ENCODE results near the gene DAB2IP.
"Not testable (repeated sequence)": the region's sequence is repeated elsewhere in the genome, so short reads cannot be mapped to it uniquely, and the experiment has no call there.

DAB2IP gene

GRCh38 chr9:121642758-121643157 is 8.7 kb upstream of the DAB2IP start:
- Histone ChIP-seq H3K27ac (ENCODE audit: low read depth, low read length) (no peak overlapping the region), H3K4me1 (ENCODE audit: control insufficient read depth, low read length) (peaks cover 16% of the 10 kb centered on the region), H3F3A (ENCODE audit: control insufficient read depth, insufficient read depth) (no peaks in the 10 kb centered on the region), H3K4me3 (ENCODE audit: low read length) (no peak overlapping the region), H3K79me2 (ENCODE audit: control insufficient read depth, low read length) (no peaks in the 10 kb centered on the region), H3K27me3 (ENCODE audit: control insufficient read depth, low read length) (peaks cover 6% of the 10 kb centered on the region; the same call in 1 of the 2 replicates), H3K4me2 (ENCODE audit: low read length) (no peak overlapping the region), H3K9me3 (ENCODE audit: control insufficient read depth, insufficient read depth, low read length) (no peaks in the 10 kb centered on the region), H3K36me3 (ENCODE audit: control insufficient read depth, low read length) (no peaks in the 10 kb centered on the region), H3K9me2 (replicated peaks; ENCODE audit: control insufficient read depth, low read length) (no peaks in the 10 kb centered on the region), H4K20me1 (ENCODE audit: control insufficient read depth, insufficient read depth, low read depth, low read length) (no peaks in the 10 kb centered on the region)
- TF ChIP-seq CTCF (IDR thresholded peaks at IDR 0.05; ENCODE audit: low read depth, low read length, poor library complexity, severe bottlenecking): no peak
- no peak for TF ChIP-seq EZH2phosphoT487 (IDR thresholded peaks at IDR 0.05; ENCODE audit: borderline replicate concordance, low read length)

- H3K79me2 ChIP-seq (ENCODE audit: control insufficient read depth, low read length): no peaks in the 10 kb centered on the region
- H3K27me3 ChIP-seq (ENCODE audit: control insufficient read depth, low read length): peaks cover 6% of the 10 kb centered on the region; the same call in 1 of the 2 replicates
- H3K4me1 ChIP-seq (ENCODE audit: control insufficient read depth, low read length): peaks cover 16% of the 10 kb centered on the region
- no peak overlapping the region for H3K27ac ChIP-seq (ENCODE audit: low read depth, low read length)
- H3K4me3 ChIP-seq (ENCODE audit: low read length): no peak overlapping the region
- no peaks in the 10 kb centered on the region for H3K36me3 ChIP-seq (ENCODE audit: control insufficient read depth, low read length)
- H3K4me2 ChIP-seq (ENCODE audit: low read length): no peak overlapping the region
- TF ChIP-seq EZH2phosphoT487 (IDR thresholded peaks at IDR 0.05; ENCODE audit: borderline replicate concordance, low read length) (no peak), CTCF (IDR thresholded peaks at IDR 0.05; ENCODE audit: low read depth, low read length, poor library complexity, severe bottlenecking) (no peak)
- H3K9me3 ChIP-seq (ENCODE audit: control insufficient read depth, insufficient read depth, low read length): no peaks in the 10 kb centered on the region
- H3K9me2 ChIP-seq (replicated peaks; ENCODE audit: control insufficient read depth, low read length): no peaks in the 10 kb centered on the region
- H3F3A ChIP-seq (ENCODE audit: control insufficient read depth, insufficient read depth): no peaks in the 10 kb centered on the region
- no peaks in the 10 kb centered on the region for H4K20me1 ChIP-seq (ENCODE audit: control insufficient read depth, insufficient read depth, low read depth, low read length)
Measured at GRCh38 chr9:121643473-121643872, 8.0 kb upstream of the DAB2IP start.

GRCh38 chr9:121644040-121644439 is 7.4 kb upstream of the DAB2IP start:
- H3K4me1 ChIP-seq (ENCODE audit: control insufficient read depth, low read length): peaks cover 16% of the 10 kb centered on the region
- H3K79me2 ChIP-seq (ENCODE audit: control insufficient read depth, low read length); H3K9me2 ChIP-seq (replicated peaks; ENCODE audit: control insufficient read depth, low read length); H3K27me3 ChIP-seq (ENCODE audit: control insufficient read depth, low read length); H3K9me3 ChIP-seq (ENCODE audit: control insufficient read depth, insufficient read depth, low read length); H3K4me2 ChIP-seq (ENCODE audit: low read length); H3F3A ChIP-seq (ENCODE audit: control insufficient read depth, insufficient read depth); H3K4me3 ChIP-seq (ENCODE audit: low read length); H4K20me1 ChIP-seq (ENCODE audit: control insufficient read depth, insufficient read depth, low read depth, low read length); H3K36me3 ChIP-seq (ENCODE audit: control insufficient read depth, low read length); H3K27ac ChIP-seq (ENCODE audit: low read depth, low read length): not testable (repeated sequence)

GRCh38 chr9:121645003-121645402 is 6.4 kb upstream of the DAB2IP start:
- Histone ChIP-seq H3K27ac (ENCODE audit: low read depth, low read length) (no peak overlapping the region), H3K27me3 (ENCODE audit: control insufficient read depth, low read length) (peaks cover 14% of the 10 kb centered on the region)

More at GRCh38 chr9:121645003-121645402, 6.4 kb upstream of the DAB2IP start:
- no peaks in the 10 kb centered on the region for H4K20me1 ChIP-seq (ENCODE audit: control insufficient read depth, insufficient read depth, low read depth, low read length)
- no peaks in the 10 kb centered on the region for H3K9me2 ChIP-seq (replicated peaks; ENCODE audit: control insufficient read depth, low read length)
- no peaks in the 10 kb centered on the region for H3K36me3 ChIP-seq (ENCODE audit: control insufficient read depth, low read length)
- H3K4me3 ChIP-seq (ENCODE audit: low read length): no peak overlapping the region
- no peaks in the 10 kb centered on the region for H3F3A ChIP-seq (ENCODE audit: control insufficient read depth, insufficient read depth)
- H3K4me2 ChIP-seq (ENCODE audit: low read length): no peak overlapping the region
- TF ChIP-seq CTCF (IDR thresholded peaks at IDR 0.05; ENCODE audit: low read depth, low read length, poor library complexity, severe bottlenecking) (no peak), EZH2phosphoT487 (IDR thresholded peaks at IDR 0.05; ENCODE audit: borderline replicate concordance, low read length) (no peak)
- H3K79me2 ChIP-seq (ENCODE audit: control insufficient read depth, low read length): no peaks in the 10 kb centered on the region
- H3K4me1 ChIP-seq (ENCODE audit: control insufficient read depth, low read length): peaks cover 16% of the 10 kb centered on the region
- no peaks in the 10 kb centered on the region for H3K9me3 ChIP-seq (ENCODE audit: control insufficient read depth, insufficient read depth, low read length)
